ENCODE results near the gene LPAR2.
"Not testable (repeated sequence)": the region's sequence is repeated elsewhere in the genome, so short reads cannot be mapped to it uniquely, and the experiment has no call there.

Gene LPAR2

DNA sequence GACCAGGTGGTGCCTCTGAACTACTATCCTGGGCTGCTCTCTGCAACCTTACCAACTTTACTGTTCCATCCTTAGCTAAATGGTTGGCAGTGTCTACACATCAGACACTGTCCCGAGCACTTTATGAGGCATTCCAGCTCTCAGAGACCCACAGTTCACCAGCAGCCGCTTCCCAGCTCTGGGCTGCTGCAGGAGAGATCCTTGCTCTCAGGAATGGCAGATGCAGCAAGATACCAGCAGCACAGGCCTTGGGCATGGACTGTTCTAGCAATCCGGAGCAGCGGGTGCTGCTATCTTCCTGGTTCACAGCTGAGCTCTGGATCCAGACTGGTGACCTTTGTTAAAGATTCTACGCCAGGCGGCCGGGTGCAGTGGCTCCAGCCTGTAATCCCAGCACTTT, 3.3 kb upstream of the LPAR2 start:
- DNase-seq (ENCODE audit: low read depth), result no peak

DNA sequence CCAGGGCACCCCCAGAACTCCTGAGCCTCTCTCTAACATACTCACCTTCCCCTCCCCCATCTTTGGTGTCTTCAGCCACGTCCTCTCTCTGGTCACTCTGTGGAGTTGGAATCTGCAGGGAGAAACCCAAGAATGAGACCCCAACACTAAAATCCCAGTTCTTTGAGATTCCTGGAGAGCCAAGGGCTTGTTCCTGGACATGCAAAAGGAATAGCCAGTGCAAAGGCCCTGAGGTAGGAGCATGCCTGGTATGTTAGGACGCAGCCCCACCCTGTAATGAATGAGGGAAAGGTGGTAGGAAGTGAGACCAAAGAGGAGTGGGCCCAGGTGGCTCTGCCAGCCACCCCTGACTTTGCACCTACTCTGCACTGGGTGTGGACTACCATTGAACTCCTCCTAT, 2.4 kb upstream of the LPAR2 start:
- DNase-seq (ENCODE audit: low read depth), result no peak

GRCh38 chr19:19630062-19630414, 2.0 kb upstream of the LPAR2 start:
- DNase-seq (ENCODE audit: low read depth), result no peak

- DNase-seq (ENCODE audit: low read depth), result no peak
Observed at GRCh38 chr19:19628501-19629134, 598 bp upstream of the LPAR2 start.

DNA sequence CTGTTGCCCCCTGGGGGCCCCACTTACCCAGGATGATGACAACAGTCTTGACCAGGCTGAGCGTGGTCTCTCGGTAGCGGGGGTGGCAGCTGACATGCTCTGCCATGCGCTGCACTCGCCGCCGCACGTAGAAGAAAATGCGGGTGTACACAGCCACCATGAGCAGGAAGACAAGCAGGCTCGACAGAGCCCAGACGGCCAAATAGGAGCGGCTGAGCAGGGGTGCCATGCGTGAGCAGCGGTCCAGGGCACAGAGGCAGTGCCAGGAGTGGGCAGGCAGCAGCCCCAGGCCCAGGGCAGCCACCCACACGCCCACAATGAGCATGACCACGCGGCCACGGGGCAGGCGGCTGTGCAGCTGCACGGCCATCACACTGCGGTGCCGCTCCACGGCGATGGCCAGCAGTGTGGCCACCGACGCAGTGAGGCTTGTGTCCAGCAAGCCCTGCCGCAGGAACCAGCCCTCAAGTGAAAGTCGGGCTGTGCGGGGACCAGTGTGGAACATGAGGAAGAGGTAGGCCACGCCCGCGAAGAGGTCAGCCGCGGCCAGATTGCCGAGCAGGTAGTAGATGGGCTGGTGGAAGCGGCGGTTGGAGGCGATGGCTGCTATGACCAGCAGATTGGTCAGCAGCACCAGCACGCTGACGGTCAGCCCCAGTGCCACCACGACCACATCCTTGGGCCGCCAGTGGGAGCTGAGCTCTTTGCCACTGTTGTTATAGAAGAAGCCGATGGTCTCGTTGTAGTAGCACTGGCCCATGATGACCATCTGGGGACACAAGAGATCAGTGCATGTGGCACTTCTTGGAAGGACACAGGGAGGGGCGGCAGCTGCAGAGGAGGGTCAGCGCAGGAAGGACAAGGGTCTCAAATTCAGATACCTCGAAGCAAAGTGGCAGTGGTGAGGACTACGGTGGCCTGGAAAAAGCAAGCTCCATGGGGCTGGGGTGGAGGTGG, 1.2 kb downstream of the LPAR2 start:
- no peak for DNase-seq (ENCODE audit: low read depth)

DNA sequence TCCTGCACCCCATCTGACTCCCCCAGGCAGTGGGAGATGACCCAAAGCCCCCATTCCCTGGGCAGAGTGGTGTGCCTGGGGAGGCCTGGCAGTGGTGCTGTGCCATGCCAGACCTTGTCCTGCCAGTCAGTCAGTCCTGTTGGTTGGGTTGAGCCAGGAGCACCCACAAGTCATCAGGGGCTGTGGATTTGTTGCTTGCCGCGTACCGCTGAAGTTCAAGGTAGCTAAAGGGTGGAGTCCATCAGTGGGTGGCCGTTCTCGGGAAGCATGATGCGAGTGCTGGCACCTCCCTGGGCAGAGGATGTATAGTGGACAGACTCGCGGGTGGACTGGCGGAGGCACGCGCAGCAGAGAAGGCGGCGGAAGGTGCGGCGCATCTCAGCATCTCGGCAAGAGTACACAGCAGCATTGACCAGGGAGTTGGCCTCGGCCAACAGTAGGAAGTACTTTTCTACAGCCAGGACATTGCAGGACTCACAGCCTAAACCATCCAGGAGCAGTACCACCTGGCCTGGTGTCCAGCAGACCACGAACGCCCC, 3.9 kb downstream of the LPAR2 start:
- DNase-seq (ENCODE audit: low read depth), result no peak

GRCh38 chr19:19623383-19623782, 4.6 kb downstream of the LPAR2 start:
- DNase-seq (ENCODE audit: low read depth), result no peak

DNA sequence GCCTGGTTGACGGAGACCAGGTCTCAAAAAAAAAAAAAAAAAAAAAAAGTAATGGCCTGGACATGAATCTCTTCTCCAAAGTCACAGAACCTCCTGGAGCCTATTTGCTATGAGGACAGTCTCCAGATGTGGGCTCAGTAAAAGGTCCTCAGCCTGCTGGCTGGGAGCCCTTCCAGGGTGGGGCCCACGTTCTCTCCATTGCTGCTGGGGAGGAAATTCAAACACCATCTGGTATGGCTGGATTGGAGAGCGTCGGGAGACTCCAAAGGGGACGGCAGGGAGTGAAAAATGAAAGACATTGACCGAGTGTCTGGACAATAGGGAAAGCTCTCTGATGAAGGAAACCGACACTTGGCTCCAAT, 8.2 kb downstream of the LPAR2 start:
- DNase-seq (ENCODE audit: low read depth), result no peak

- DNase-seq (ENCODE audit: low read depth), result no peak
Observed at GRCh38 chr19:19619181-19619848, 8.7 kb downstream of the LPAR2 start.

GRCh38 chr19:19618219-19619051, 9.6 kb downstream of the LPAR2 start, which contains the start of gene PBX4:
Gene PBX4 (minus strand): TSS chr19:19618687. CDS start chr19:19618629, 58 bp downstream.
- DNase-seq (ENCODE audit: low read depth), result peak; percentile 97

GRCh38 chr19:19615086-19615485, 12.9 kb downstream of the LPAR2 start:
- no peak for DNase-seq (ENCODE audit: low read depth)

- DNase-seq (ENCODE audit: low read depth), result no peak
Observed at GRCh38 chr19:19613506-19613905, 14.5 kb downstream of the LPAR2 start.

GRCh38 chr19:19610376-19611202, 17.4 kb downstream of the LPAR2 start:
- DNase-seq (ENCODE audit: low read depth), result no peak

DNA sequence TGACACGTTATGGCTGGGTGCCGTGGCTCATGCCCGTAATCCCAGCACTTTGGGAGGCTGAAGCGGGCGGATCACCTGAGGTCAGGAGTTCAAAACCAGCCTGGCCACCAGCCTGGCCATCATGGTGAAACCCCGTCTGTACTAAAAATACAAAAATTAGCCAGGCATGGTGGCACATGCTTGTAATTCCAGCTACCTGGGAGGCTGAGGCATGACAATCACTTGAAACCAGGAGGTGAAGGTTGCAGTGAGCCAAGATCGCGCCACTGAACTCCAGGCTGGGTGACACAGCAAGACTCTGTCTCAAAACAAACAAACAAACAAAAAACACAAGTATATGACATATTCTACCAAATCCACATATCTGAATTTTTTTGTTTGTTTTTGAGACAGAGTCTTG, 21.3 kb downstream of the LPAR2 start:
- not testable (repeated sequence) for DNase-seq (ENCODE audit: low read depth)

DNA sequence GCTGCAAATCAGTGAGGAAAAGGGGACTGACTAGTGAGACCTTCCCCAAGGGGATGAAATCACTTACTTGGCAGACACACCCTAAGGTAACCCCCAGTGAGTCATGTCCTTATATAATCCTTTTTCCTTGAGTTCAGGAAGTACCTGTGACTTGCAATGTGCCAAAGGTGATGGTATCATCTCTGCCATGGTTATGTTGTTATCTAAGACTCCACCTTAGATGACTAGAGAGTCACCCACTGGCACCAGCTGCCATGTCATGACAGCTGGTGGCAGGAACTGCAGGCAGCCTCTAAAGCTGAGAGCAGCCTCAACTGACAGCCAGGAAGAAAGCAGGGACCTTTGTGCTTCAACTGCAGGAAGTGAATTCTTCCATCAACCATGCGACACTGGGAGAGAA, 22.0 kb downstream of the LPAR2 start:
- DNase-seq (ENCODE audit: low read depth), result no peak

DNA sequence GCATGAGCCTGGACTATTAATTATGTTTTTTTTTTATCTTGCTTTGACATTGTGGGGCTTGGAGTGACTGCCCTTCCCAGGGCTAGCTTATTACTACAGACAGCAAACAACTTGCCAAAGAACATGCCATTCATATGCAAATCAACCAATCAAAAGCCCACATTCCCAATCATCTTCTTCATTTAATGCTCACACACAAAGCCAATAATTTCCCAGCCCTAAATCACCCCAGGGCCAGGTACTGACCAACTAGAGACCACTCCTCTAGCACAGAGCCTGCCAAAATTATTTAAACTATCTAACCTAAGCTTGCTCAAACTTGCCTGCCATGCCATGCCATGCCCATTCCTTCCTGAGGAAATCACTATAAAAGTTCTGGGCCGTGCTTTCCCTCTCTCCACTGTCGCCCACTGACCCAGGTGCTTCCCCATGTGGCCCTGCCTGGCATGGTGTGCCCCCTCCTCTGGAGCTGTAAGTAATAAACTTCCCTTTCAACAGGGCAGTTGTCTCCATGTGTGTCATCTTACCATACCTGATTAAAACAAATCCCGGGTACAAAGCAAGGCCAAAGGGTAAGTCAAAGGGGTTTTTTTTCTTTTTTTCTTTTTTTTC, 25.2 kb downstream of the LPAR2 start:
- no peak for DNase-seq (ENCODE audit: low read depth)

DNA sequence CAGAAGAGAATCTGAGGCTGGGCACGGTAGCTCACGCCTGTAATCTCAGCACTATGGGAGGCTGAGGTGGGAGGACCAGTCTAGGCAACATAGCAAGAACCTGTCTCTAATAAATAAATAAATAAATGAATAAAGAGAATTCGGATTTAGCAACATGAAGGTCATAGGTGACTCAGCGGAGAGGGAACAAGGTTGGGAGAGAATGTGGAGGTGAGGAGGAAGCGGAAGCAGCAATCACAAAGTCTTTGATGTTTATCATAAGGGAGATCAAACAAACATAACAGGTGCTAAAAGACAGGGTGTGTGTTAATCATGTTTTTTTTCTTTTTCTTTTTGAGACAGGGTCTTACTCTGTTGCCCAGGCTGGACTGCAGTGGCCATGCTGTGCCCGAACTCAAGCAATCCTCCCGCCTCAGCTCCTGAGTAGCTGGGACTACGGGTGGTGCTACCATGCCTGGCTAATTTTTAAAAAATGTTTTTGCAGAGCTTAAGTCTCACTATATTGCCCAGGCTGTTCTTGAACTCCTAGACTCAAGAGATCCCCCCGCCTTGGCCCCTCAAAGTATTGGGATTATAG, 25.8 kb downstream of the LPAR2 start:
- no peak for DNase-seq (ENCODE audit: low read depth)

DNA sequence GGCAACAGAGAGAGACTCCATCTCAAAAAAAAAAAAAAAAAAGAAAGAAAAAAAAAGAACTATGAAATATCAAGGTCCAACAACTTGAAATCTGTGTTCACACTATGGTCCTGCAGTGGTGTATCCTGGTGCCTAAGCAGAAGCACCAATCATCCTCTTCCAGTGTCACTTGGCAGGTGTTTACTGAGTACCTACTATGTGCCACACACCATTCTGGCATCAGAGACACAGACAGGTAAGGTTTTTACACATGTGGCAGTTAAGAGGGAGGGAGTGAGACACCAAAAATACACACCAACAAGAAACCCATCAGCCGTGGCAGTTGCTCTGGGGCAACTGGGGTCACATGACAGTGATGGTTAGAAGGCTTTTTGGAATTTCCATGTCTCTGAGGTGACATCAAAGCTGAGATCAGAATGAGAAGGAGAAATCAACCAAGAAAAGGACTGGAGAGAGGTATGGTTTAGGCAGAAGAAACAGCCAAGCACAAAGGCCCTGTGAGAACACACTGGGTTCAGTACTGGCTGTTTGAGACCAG, 27.2 kb downstream of the LPAR2 start:
- no peak for DNase-seq (ENCODE audit: low read depth)

DNA sequence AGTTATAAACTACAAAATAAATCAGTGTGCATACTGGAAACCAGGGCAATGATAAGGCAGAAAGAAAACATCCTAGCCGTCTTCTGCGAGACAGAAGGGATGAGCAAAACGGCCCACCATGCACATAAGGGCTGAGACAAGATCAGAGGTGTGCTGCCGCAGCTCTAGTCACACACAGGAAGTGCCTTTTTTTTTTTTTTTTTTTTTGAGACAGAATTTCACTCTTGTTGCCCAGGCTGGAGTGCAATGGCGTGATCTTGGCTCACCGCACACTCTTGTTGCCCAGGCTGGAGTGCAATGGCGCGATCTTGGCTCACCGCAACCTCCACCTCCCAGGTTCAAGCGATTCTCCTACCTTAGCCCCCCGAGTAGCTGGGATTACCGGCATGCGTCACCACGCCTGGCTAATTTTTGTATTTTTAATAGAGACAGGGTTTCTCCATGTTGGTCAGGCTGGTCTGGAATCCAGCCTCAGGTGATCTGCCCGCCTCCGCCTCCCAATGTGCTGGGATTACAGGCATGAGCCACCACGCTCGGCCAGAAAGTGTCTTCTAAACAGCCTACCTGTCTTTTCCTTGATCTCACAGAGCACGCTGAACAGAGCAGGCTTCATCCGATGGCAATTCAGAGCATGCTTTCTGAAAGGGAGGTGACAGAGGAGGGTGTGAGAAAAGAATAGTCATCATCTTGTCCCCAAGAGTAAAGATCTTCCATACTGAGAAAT, 29.1 kb downstream of the LPAR2 start:
- DNase-seq (ENCODE audit: low read depth), result not testable (repeated sequence)

All from stimulated activated CD8-positive, alpha-beta memory T cell treated with anti-CD3 and anti-CD28 coated beads, Interleukin-7, amount 100 ng/mL, for 24 hours (primary cell).